Stimulated activated CD4-positive, alpha-beta T cell treated with anti-CD3 and anti-CD28 coated beads, Interleukin-1b, Interleukin-23, amount 100 ng/mL, for 24 hours (primary cell): Measurements from ENCODE around the gene DCUN1D5.

Experiments used
- DNase-seq, 4 experiments: peaks; one replicate each; pipeline ENCODE4 v3.0.0-alpha.2; 2020; ENCODE audit warnings: low read depth in 4 of 4, low spot score in 1 of 4

The DCUN1D5 gene

GRCh38 chr11:103091801-103092524 is at the start of gene DCUN1D5:
TSS of gene DCUN1D5 (minus strand) at chr11:103092160. CDS start at chr11:103091872, 288 bp downstream.
- DNase-seq = peak; percentile 90 to 95 (median 94)

GRCh38 chr11:103125462-103125861 is 33.5 kb upstream of the DCUN1D5 start:
- no peak for DNase-seq

GRCh38 chr11:103114836-103115235 is 22.9 kb upstream of the DCUN1D5 start:
- DNase-seq = no peak

- DNase-seq = no peak
Observed at GRCh38 chr11:103112364-103112763, 20.4 kb upstream of the DCUN1D5 start.

- DNase-seq = no peak
Observed at GRCh38 chr11:103111400-103111799, 19.4 kb upstream of the DCUN1D5 start.

GRCh38 chr11:103110391-103110790 is 18.4 kb upstream of the DCUN1D5 start:
- DNase-seq = no peak

GRCh38 chr11:103109818-103110388 is 17.9 kb upstream of the DCUN1D5 start:
- DNase-seq = no peak

- DNase-seq = peak; percentile 64 to 81 (median 74)
Observed at GRCh38 chr11:103108933-103109817, 17.2 kb upstream of the DCUN1D5 start, which contains the start of gene DYNC2H1. TSS of gene DYNC2H1 (plus strand) at chr11:103109426. CDS start at chr11:103109575, 149 bp downstream.

- DNase-seq = no peak
Observed at GRCh38 chr11:103097279-103097678, 5.3 kb upstream of the DCUN1D5 start.

- peak in 2 of 4 experiments; percentile 27 to 43 for DNase-seq
Observed at GRCh38 chr11:103091064-103091800, 728 bp downstream of the DCUN1D5 start.

GRCh38 chr11:103086461-103086860 is 5.5 kb downstream of the DCUN1D5 start:
- no peak for DNase-seq

GRCh38 chr11:103085758-103086365 is 6.1 kb downstream of the DCUN1D5 start:
- no peak for DNase-seq

- DNase-seq = no peak
Observed at GRCh38 chr11:103079833-103080232, 12.1 kb downstream of the DCUN1D5 start.

- DNase-seq = no peak
Observed at GRCh38 chr11:103078710-103079109, 13.2 kb downstream of the DCUN1D5 start.

GRCh38 chr11:103077554-103077953 is 14.4 kb downstream of the DCUN1D5 start:
- DNase-seq = no peak

GRCh38 chr11:103076361-103076760 is 15.6 kb downstream of the DCUN1D5 start:
- no peak for DNase-seq

- DNase-seq = no peak
Observed at GRCh38 chr11:103071008-103071407, 21.0 kb downstream of the DCUN1D5 start.

- DNase-seq = no peak
Observed at GRCh38 chr11:103070142-103070541, 21.8 kb downstream of the DCUN1D5 start.

- DNase-seq = no peak
Observed at GRCh38 chr11:103069367-103069766, 22.6 kb downstream of the DCUN1D5 start.

- no peak for DNase-seq
Observed at GRCh38 chr11:103067118-103067517, 24.8 kb downstream of the DCUN1D5 start.

GRCh38 chr11:103061656-103062055 is 30.3 kb downstream of the DCUN1D5 start:
- no peak for DNase-seq
